ENCODE data around the gene CHFR. TPM values are rescaled to one million over a fixed set of nuclear protein-coding genes. Genes with fewer than 3 reads are reported as not detected.

Gene CHFR
- total and polyA plus RNA-seq, 9 of the 15 experiments (the other 6 are each of a cell fraction or from before 2014, with no cell fraction given) = 0.61 to 33.9 (median 19.3) TPM

DNA sequence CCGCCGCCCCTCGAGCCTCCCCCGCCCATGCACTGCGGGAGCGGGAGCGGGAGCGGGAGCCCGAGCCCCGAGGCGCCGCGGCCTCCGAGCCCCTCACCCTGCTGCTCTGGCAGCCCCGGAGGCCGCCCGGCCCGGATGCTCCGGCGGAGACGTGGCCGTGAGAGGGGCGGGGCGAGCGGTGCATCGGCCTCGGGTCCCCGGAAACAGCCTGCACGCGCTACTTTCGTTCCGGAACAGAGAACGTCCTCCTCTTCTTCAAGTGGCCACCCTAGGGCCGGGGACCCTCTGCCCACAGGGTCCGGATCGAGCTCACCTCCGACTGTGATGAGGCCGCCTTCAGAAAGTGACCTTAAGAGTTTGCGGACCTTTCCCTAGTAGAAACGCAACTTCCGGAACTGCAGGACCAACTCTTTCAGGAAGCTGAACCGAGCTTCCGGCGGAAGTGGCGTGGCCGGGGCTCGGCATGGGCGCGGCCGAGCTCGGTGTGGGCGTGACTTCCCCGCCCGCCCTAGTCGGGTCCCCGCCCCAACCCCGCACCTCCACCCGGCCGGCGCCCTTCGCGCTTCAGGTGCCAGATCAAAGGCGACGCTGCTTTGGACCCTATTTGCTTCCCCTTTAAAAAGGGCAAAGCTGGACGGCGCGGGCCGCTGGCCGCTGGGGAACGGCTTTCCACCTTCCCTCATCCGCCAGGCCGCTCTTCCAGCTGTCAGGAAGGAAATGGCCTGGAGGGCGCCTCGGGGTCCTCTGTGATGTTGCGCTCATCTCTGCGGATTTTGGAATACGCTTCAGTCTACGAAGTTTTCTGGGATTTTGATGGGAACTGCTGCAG, 58.5 kb downstream of the CHFR start, which contains the start of gene GOLGA3 (continued):
- TF ChIP-seq REST (IDR thresholded peaks at IDR 0.05; ENCODE audit: borderline replicate concordance) (no peak), REST (CRISPR knock-in tag; IDR thresholded peaks at IDR 0.05; ENCODE audit: low read depth) (peak; percentile 72; the same call in 1 of the 2 replicates), RERE (CRISPR knock-in tag; IDR thresholded peaks at IDR 0.05; ENCODE audit: borderline replicate concordance) (no peak), TAF7 (tag; IDR thresholded peaks at IDR 0.05) (peak; percentile 23; the same call in 1 of the 2 replicates), GATA2 (CRISPR knock-in tag; IDR thresholded peaks at IDR 0.05) (no peak), ZNF561 (CRISPR knock-in tag; conservative IDR thresholded peaks at IDR 0.05) (no peak), ETV1 (tag; conservative IDR thresholded peaks at IDR 0.05; ENCODE audit: low read depth) (peak; percentile 99), NCOA2 (IDR thresholded peaks at IDR 0.05; ENCODE audit: partially characterized antibody in 2 of 2) (no peak)
- TF ChIP-seq, protein P1, sequence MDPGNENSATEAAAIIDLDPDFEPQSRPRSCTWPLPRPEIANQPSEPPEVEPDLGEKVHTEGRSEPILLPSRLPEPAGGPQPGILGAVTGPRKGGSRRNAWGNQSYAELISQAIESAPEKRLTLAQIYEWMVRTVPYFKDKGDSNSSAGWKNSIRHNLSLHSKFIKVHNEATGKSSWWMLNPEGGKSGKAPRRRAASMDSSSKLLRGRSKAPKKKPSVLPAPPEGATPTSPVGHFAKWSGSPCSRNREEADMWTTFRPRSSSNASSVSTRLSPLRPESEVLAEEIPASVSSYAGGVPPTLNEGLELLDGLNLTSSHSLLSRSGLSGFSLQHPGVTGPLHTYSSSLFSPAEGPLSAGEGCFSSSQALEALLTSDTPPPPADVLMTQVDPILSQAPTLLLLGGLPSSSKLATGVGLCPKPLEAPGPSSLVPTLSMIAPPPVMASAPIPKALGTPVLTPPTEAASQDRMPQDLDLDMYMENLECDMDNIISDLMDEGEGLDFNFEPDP (CRISPR knock-in tag; IDR thresholded peaks at IDR 0.05) = no peak

Measured in K562 (cell line).